ENCODE measurements around the gene ABCA6. TPM values are rescaled to one million over a fixed set of nuclear protein-coding genes. Genes with fewer than 3 reads are reported as not detected.

ABCA6 gene
- total and polyA plus RNA-seq, 10 of the 15 experiments (the other 5 are each of a cell fraction or from before 2014, with no cell fraction given): 6.8 to 36.9 (median 12.6) TPM

- TF ChIP-seq TCF12 (IDR thresholded peaks at IDR 0.05; ENCODE audit: low read depth, low read length) (no peak), SP1 (IDR thresholded peaks at IDR 0.05; ENCODE audit: low read depth, low read length) (no peak)
These were observed 59.0 kb downstream of the ABCA6 start (continued) for GRCh38 chr17:69082696-69083095.

GRCh38 chr17:69078864-69079263, 62.8 kb downstream of the ABCA6 start:
- ChIA-PET CTCF (interaction anchor here (0.6 kb wide), 1 partner anchor 752 kb away, joined by 3 read pairs; no protein-coding TSS in a partner anchor), SMC1A (ENCODE audit: uncharacterized antibody, unreplicated experiment) (interaction anchor here (0.7 kb wide), 1 partner anchor 16 kb away, joined by 3 read pairs; no protein-coding TSS in a partner anchor), RAD21 (ENCODE audit: unreplicated experiment) (no interaction called here), POLR2A (no interaction called here)
- DNase-seq (ENCODE audit: low read depth, low spot score): no peak
- no TSS peak for BruUV-seq (replicated peaks)
- intact Hi-C loops (cut with micrococcal nuclease; ENCODE audit: unreplicated experiment) (no loop called here), in situ Hi-C loops (cut with MboI) (no loop called here)
- no peak overlapping the region for H3K4me2 ChIP-seq (ENCODE audit: control insufficient read depth, insufficient read depth)
- H3K4me1 ChIP-seq (ENCODE audit: control insufficient read depth, insufficient read depth, low read length): no peaks in the 10 kb centered on the region
- peaks cover 6% of the 10 kb centered on the region; the same call in 2 of the 3 replicates for H3K9me3 ChIP-seq (replicated peaks; ENCODE audit: control insufficient read depth, insufficient read depth, low read length)
- H3K79me2 ChIP-seq (ENCODE audit: control insufficient read depth, insufficient read depth, low read length): no peaks in the 10 kb centered on the region
- no peaks in the 10 kb centered on the region for H3K27me3 ChIP-seq (replicated peaks in 1 of 2; ENCODE audit: control insufficient read depth in 2 of 2, insufficient read depth in 2 of 2, low read length in 1 of 2)
- H3K9ac ChIP-seq (ENCODE audit: control insufficient read depth, insufficient read depth, low read length): no peak overlapping the region
- TF ChIP-seq STAT3 (IDR thresholded peaks at IDR 0.05; ENCODE audit: low read depth, low read length): no peak
- no peak for TF ChIP-seq FOXM1 (IDR thresholded peaks at IDR 0.05; ENCODE audit: low read depth, low read length)
- no peak for TF ChIP-seq YBX1 (IDR thresholded peaks at IDR 0.05)
- H3K27ac ChIP-seq (ENCODE audit: control insufficient read depth, insufficient read depth): no peak overlapping the region
- H3K36me3 ChIP-seq (ENCODE audit: control insufficient read depth in 2 of 2, insufficient read depth in 2 of 2, low read length in 1 of 2): peaks cover 2 to 3% of the 10 kb centered on the region in 2 experiments; a peak in 2 of 4 replicates
- H2AFZ ChIP-seq (ENCODE audit: control insufficient read depth, low read depth, low read length): no peak overlapping the region
- no peak for ATAC-seq
- FAIRE-seq: no peak
- no peaks in the 10 kb centered on the region for H4K20me1 ChIP-seq (ENCODE audit: control insufficient read depth, insufficient read depth)
- H3K4me3 ChIP-seq: no peak overlapping the region

DNA sequence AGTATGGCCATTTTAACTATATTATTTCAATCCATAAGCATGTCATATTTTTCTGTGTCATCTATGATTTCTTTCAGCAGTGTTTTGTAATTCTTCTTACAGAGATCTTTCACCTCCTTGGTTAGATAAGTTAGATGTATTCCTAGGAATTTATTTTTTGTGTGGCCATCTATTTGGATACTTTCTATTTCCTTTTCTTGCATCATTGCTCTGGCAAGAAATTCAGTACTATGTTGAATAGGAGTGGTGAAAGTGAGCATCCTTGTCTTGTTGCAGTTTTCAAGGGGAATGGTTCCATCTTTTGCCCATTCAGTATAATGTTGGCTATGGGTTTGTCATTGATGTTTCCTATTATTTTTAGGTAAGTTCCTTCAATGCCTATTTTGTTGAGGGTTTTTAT, 65.9 kb downstream of the ABCA6 start:
- in situ Hi-C loops (cut with MboI): no loop called here
- ChIA-PET SMC1A (ENCODE audit: uncharacterized antibody, unreplicated experiment) (no interaction called here), RAD21 (ENCODE audit: unreplicated experiment) (no interaction called here), POLR2A (no interaction called here), CTCF (no interaction called here)
- Histone ChIP-seq H3K27ac (ENCODE audit: control insufficient read depth, insufficient read depth) (no peak overlapping the region), H3K9ac (ENCODE audit: control insufficient read depth, insufficient read depth, low read length) (no peak overlapping the region), H3K4me1 (ENCODE audit: control insufficient read depth, insufficient read depth, low read length) (no peaks in the 10 kb centered on the region), H3K4me3 (no peak overlapping the region), H3K4me2 (ENCODE audit: control insufficient read depth, insufficient read depth) (no peak overlapping the region), H3K27me3 (replicated peaks in 1 of 2; ENCODE audit: control insufficient read depth in 2 of 2, insufficient read depth in 2 of 2, low read length in 1 of 2) (no peaks in the 10 kb centered on the region), H3K9me3 (replicated peaks; ENCODE audit: control insufficient read depth, insufficient read depth, low read length) (no peaks in the 10 kb centered on the region; the same call in 2 of the 3 replicates), H3K36me3 (ENCODE audit: control insufficient read depth in 2 of 2, insufficient read depth in 2 of 2, low read length in 1 of 2) (no peaks in the 10 kb centered on the region; a peak in 2 of 4 replicates), H2AFZ (ENCODE audit: control insufficient read depth, low read depth, low read length) (no peak overlapping the region), H3K79me2 (ENCODE audit: control insufficient read depth, insufficient read depth, low read length) (no peaks in the 10 kb centered on the region), H4K20me1 (ENCODE audit: control insufficient read depth, insufficient read depth) (no peaks in the 10 kb centered on the region)
- BruUV-seq (replicated peaks): no TSS peak
- FAIRE-seq: no peak
- no peak for ATAC-seq
- no peak for DNase-seq (ENCODE audit: low read depth, low spot score)
- intact Hi-C loops (cut with micrococcal nuclease; ENCODE audit: unreplicated experiment): no loop called here
- no peak for TF ChIP-seq NR2C1 (IDR thresholded peaks at IDR 0.05)
- no peak for TF ChIP-seq SREBF1 (IDR thresholded peaks at IDR 0.05; ENCODE audit: low read length)
- no peak for TF ChIP-seq EED (IDR thresholded peaks at IDR 0.05; ENCODE audit: low read depth)
- TF ChIP-seq ZNF622 (IDR thresholded peaks at IDR 0.05): no peak
- TF ChIP-seq NFIC (IDR thresholded peaks at IDR 0.05; ENCODE audit: low read depth, low read length): no peak
- no peak for TF ChIP-seq CREM (IDR thresholded peaks at IDR 0.05; ENCODE audit: low read depth)
- TF ChIP-seq FOXM1 (IDR thresholded peaks at IDR 0.05; ENCODE audit: low read depth, low read length): no peak
- no peak for TF ChIP-seq CREB1 (IDR thresholded peaks at IDR 0.05; ENCODE audit: low read depth)
- TF ChIP-seq POLR2AphosphoS5 (IDR thresholded peaks at IDR 0.05; ENCODE audit: low read length): no peak
- no peak for TF ChIP-seq ATF3 (IDR thresholded peaks at IDR 0.05; ENCODE audit: borderline replicate concordance, extremely low read depth, low read depth, low read length)
- TF ChIP-seq BMI1 (IDR thresholded peaks at IDR 0.05; ENCODE audit: borderline replicate concordance): no peak
- no peak for TF ChIP-seq ZZZ3 (IDR thresholded peaks at IDR 0.05; ENCODE audit: control insufficient read depth, insufficient read length, low read depth)
- no peak for TF ChIP-seq RUNX3 (IDR thresholded peaks at IDR 0.05; ENCODE audit: low read length)
- TF ChIP-seq RFX5 (IDR thresholded peaks at IDR 0.05; ENCODE audit: low read depth, low read length): no peak
- TF ChIP-seq USF2 (IDR thresholded peaks at IDR 0.05; ENCODE audit: borderline replicate concordance, low read depth, low read length): no peak
